WTC11 (cell line): ENCODE measurements around the gene KCNK7.

Source experiments
- SP1 ChIP-seq: sonication (generic); formaldehyde crosslinking; conservative IDR thresholded peaks from 2 replicates; pipeline ENCODE4 v1.8.1; 2022; ENCODE audit warnings: missing genetic modification reagents
- TCF7 ChIP-seq: sonication (generic); formaldehyde crosslinking; IDR thresholded peaks from 2 replicates; pipeline ENCODE4 v1.8.0; 2022; ENCODE audit warnings: mild to moderate bottlenecking, low read depth, missing genetic modification reagents, moderate library complexity
- TF ChIP-seq, protein P1 (sequence below): sonication (generic); formaldehyde crosslinking; IDR thresholded peaks from 2 replicates; pipeline ENCODE4 v1.8.1; 2022; ENCODE audit warnings: low read depth, missing genetic modification reagents, borderline replicate concordance
- TF ChIP-seq, protein P2 (sequence below): fragments of 200-600 bp; IDR thresholded peaks from 2 replicates; pipeline ENCODE4 v1.8.0; 2022; ENCODE audit warnings: antibody characterized with exemption

DNA sequence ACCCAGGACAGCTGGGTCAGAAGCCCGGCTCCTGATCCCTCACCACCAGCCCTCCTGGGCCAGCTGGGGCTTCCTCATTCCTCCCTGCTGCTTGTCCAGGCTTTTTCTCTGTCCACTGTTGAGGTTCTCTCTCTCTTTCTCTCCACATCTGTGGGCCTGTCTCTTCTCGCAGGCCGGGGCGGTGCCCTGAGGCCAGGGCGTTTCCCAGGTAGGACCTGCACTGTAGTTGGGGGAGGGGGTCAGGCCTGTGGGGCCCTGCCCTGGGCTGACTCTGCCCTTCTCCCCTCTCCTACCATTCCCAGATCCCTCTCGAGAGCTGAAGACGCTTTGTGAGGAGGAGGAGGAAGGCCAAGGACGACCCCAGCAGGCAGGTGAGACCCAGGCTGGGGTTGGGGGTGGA, 14.8 kb downstream of the KCNK7 start:
- TF ChIP-seq, protein P1, sequence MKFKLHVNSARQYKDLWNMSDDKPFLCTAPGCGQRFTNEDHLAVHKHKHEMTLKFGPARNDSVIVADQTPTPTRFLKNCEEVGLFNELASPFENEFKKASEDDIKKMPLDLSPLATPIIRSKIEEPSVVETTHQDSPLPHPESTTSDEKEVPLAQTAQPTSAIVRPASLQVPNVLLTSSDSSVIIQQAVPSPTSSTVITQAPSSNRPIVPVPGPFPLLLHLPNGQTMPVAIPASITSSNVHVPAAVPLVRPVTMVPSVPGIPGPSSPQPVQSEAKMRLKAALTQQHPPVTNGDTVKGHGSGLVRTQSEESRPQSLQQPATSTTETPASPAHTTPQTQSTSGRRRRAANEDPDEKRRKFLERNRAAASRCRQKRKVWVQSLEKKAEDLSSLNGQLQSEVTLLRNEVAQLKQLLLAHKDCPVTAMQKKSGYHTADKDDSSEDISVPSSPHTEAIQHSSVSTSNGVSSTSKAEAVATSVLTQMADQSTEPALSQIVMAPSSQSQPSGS (CRISPR knock-in tag): no peak
- no peak for TF ChIP-seq TCF7 (CRISPR knock-in tag)
- TF ChIP-seq SP1: no peak
- TF ChIP-seq, protein P2, sequence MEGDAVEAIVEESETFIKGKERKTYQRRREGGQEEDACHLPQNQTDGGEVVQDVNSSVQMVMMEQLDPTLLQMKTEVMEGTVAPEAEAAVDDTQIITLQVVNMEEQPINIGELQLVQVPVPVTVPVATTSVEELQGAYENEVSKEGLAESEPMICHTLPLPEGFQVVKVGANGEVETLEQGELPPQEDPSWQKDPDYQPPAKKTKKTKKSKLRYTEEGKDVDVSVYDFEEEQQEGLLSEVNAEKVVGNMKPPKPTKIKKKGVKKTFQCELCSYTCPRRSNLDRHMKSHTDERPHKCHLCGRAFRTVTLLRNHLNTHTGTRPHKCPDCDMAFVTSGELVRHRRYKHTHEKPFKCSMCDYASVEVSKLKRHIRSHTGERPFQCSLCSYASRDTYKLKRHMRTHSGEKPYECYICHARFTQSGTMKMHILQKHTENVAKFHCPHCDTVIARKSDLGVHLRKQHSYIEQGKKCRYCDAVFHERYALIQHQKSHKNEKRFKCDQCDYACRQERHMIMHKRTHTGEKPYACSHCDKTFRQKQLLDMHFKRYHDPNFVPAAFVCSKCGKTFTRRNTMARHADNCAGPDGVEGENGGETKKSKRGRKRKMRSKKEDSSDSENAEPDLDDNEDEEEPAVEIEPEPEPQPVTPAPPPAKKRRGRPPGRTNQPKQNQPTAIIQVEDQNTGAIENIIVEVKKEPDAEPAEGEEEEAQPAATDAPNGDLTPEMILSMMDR: no peak
